A549 (cell line): ENCODE results near the gene NTSR1.

Source experiments
- CTCF ChIP-seq: fragments of >200 bp; sonication (Bioruptor Twin); formaldehyde crosslinking; IDR thresholded peaks from 3 replicates; pipeline ENCODE4 v1.5.1; 2016
- ESRRA ChIP-seq: fragments of 150-350 bp; IDR thresholded peaks from 2 replicates; pipeline ENCODE4 v1.6.1; 2014; ENCODE audit warnings: mild to moderate bottlenecking, low read length, borderline replicate concordance
- FOSL2 ChIP-seq, 2 experiments: fragments of 450-650 bp in 1 of 2; fragments of >200 bp in 1 of 2; sonication (Bioruptor Twin) in 1 of 2; formaldehyde crosslinking; IDR thresholded peaks; 2 replicates each; pipeline versions ENCODE4 v1.5.0 to v1.6.1; 2016 to 2020; ENCODE audit warnings: mild to moderate bottlenecking in 1 of 2, moderate library complexity in 1 of 2
- HDAC2 ChIP-seq: fragments of 200-600 bp; sonication (generic); IDR thresholded peaks from 2 replicates; pipeline ENCODE4 v1.6.1; 2016
- JUNB ChIP-seq: fragments of >200 bp; sonication (Bioruptor Twin); formaldehyde crosslinking; IDR thresholded peaks from 2 replicates; pipeline ENCODE4 v1.6.1; 2016
- NPAS2 ChIP-seq: fragments of 250-450 bp; sonication (Bioruptor Pico); IDR thresholded peaks from 2 replicates; pipeline ENCODE4 v1.8.0; 2022; ENCODE audit warnings: mild to moderate bottlenecking, moderate library complexity, borderline replicate concordance
- NR3C1 ChIP-seq: fragments of >200 bp; sonication (Bioruptor Twin); formaldehyde crosslinking; IDR thresholded peaks from 3 replicates; pipeline ENCODE4 v1.6.1; 2017
- USF2 ChIP-seq: fragments of 450-650 bp; IDR thresholded peaks from 2 replicates; pipeline ENCODE4 v1.6.1; 2014; ENCODE audit warnings: antibody characterized with exemption

- no peak for TF ChIP-seq CTCF
- no peak for TF ChIP-seq ESRRA
- TF ChIP-seq NPAS2 (CRISPR knock-in tag), result no peak
- TF ChIP-seq NR3C1, result no peak
- no peak for TF ChIP-seq FOSL2 (IDR thresholded peaks at IDR 0.05)
- no peak for TF ChIP-seq FOSL2 (CRISPR knock-in tag; IDR thresholded peaks at IDR 0.05)
- TF ChIP-seq JUNB, result no peak
- TF ChIP-seq USF2, result no peak
- no peak for TF ChIP-seq HDAC2
Observed at GRCh38 chr20:62735331-62735821, 26.7 kb downstream of the NTSR1 start.
